Right atrium auricular region (tissue), 2 donors: Measurements from ENCODE around the gene METTL24. TPM values are rescaled to one million over a fixed set of nuclear protein-coding genes. Genes with fewer than 3 reads are reported as not detected.

ENCODE experiments used
- DNase-seq: peaks from one replicate; pipeline ENCODE4 v3.0.0-alpha.2; 2019; ENCODE audit warnings: low spot score
- H3K27ac ChIP-seq, 2 donors: fragments of 200-600 bp; sonication (generic); 1 replicate in 1 of 2; 2 replicates in 1 of 2; pipeline ENCODE4 v1.5.1; 2016 to 2019
- H3K27me3 ChIP-seq, 2 donors: fragments of 200-600 bp; sonication (generic); one replicate each; pipeline versions ENCODE4 v1.5.1 to v1.6.0; 2017 to 2019
- H3K36me3 ChIP-seq: fragments of 200-600 bp; sonication (generic); one replicate; pipeline ENCODE4 v1.5.1; 2016
- H3K4me1 ChIP-seq, 2 donors: fragments of 200-600 bp; sonication (generic); one replicate each; pipeline versions ENCODE4 v1.5.1 to v1.6.0; 2017 to 2019
- H3K4me3 ChIP-seq, 2 donors: fragments of 200-600 bp; sonication (generic); 1 replicate in 1 of 2; 2 replicates in 1 of 2; pipeline ENCODE4 v1.5.1; 2017 to 2019; ENCODE audit warnings: mild to moderate bottlenecking in 1 of 2, moderate library complexity in 1 of 2
- H3K9me3 ChIP-seq, 2 donors: fragments of 200-600 bp; sonication (generic); one replicate each; pipeline ENCODE4 v1.5.1; 2019
- CTCF ChIP-seq, 2 donors: fragments of 200-600 bp; sonication (generic); IDR thresholded peaks; one replicate each; pipeline ENCODE4 v1.5.1; 2019; ENCODE audit warnings: antibody characterized with exemption in 2 of 2
- total RNA-seq, 2 donors: library from RNA; depleted of rRNA; stranded (reverse); fragments of >200 nt; gene quantifications; one replicate each; pipeline ENCODE4 v1.1.0, GENCODE V29; 2016

The METTL24 gene
- total RNA-seq, 2 donors from 2014 or later, result 1.2 to 1.5 TPM

- H3K36me3 ChIP-seq, result peaks cover 8% of the 10 kb centered on the region
- H3K4me1 ChIP-seq, result no peaks in the 10 kb centered on the region
- H3K27ac ChIP-seq, result no peak overlapping the region
- no peak for TF ChIP-seq CTCF (IDR thresholded peaks at IDR 0.05)
- no peak for DNase-seq
- H3K9me3 ChIP-seq, result no peaks in the 10 kb centered on the region
- H3K27me3 ChIP-seq, result no peaks in the 10 kb centered on the region
- H3K4me3 ChIP-seq, result no peak overlapping the region
These were observed 159.6 kb downstream of the METTL24 start for GRCh38 chr6:110198561-110198960.

GRCh38 chr6:110196874-110197273 is 161.3 kb downstream of the METTL24 start:
- DNase-seq, result no peak
- no peak for TF ChIP-seq CTCF (IDR thresholded peaks at IDR 0.05)
- H3K36me3 ChIP-seq, result peaks cover 11% of the 10 kb centered on the region
- H3K4me1 ChIP-seq, result peaks cover 0 to 4% of the 10 kb centered on the region in 2 donors
- H3K4me3 ChIP-seq, result no peak overlapping the region
- H3K27ac ChIP-seq, result no peak overlapping the region
- H3K27me3 ChIP-seq, result no peaks in the 10 kb centered on the region
- no peaks in the 10 kb centered on the region for H3K9me3 ChIP-seq

DNA sequence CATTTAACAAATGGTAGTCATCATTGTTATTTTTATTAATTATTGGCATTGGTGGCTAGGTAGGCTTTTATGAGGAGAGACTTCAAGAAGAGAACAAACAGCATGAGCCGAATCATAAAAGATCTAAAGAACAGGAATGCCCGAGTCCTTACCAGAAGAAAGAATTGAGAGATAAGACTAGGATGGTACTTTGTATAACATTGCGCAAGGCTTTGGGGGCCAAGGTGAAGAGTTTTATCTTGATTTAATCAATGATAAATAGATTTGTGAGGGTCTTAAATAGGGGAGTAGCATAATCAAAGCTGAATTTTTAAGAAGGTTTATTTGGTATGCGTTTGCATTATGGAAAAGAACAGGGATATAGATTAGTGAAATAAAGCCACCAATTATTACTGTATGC is 162.5 kb downstream of the METTL24 start:
- H3K9me3 ChIP-seq, result no peaks in the 10 kb centered on the region
- H3K36me3 ChIP-seq, result peaks cover 11% of the 10 kb centered on the region
- H3K27me3 ChIP-seq, result no peaks in the 10 kb centered on the region
- H3K27ac ChIP-seq, result no peak overlapping the region
- TF ChIP-seq CTCF (IDR thresholded peaks at IDR 0.05), result no peak
- no peak for DNase-seq
- peaks cover 0 to 15% of the 10 kb centered on the region in 2 donors for H3K4me1 ChIP-seq
- H3K4me3 ChIP-seq, result no peak overlapping the region

Other genes starting within 250 kb of the METTL24 start
- 1 to 10 TPM; 3.5 to 4.8 TPM for gene WASF1, start 178.7 kb downstream of the METTL24 start, total RNA-seq
- 10 to 100 TPM in 1 of 2 donors, 1 to 10 TPM in 1; 9.9 to 10.1 TPM for gene CDC40, start 177.9 kb downstream of the METTL24 start, total RNA-seq
- 10 to 100 TPM in 1 of 2 donors, 1 to 10 TPM in 1; 4.4 to 13.7 TPM for gene DDO, start 57.2 kb upstream of the METTL24 start, total RNA-seq
- not detected for gene SLC22A16, start 118.3 kb upstream of the METTL24 start, total RNA-seq